Calu3 (cell line): ENCODE data around the gene HECW1. TPM values are rescaled to one million over a fixed set of nuclear protein-coding genes. Genes with fewer than 3 reads are reported as not detected.
A peak's percentile ranks its signal among the peaks of the same experiment; 100 is the strongest.

Experiments used
- BruUV-seq: library from RNA; stranded (reverse); fragments of 400-500 nt; replicated peaks from 2 replicates; lab custom pipeline; 2021; lab: Mats Ljungman, UMichigan
- CTCF ChIA-PET: fragments of 300-600 bp; sonication (Branson Sonifier 250); formaldehyde crosslinking; loops from one replicate; lab custom pipeline; 2022; ENCODE audit warnings: antibody characterized with exemption; lab: Charles Lee
- DNase-seq: peaks from one replicate; pipeline ENCODE4 v3.0.0; 2022
- H3K27ac Mint-ChIP-seq: one replicate; pipeline ENCODE4 v1.8.0; 2022; ENCODE audit warnings: mixed read lengths; ENCODE audit not compliant: unreplicated experiment
- H3K27me3 Mint-ChIP-seq: one replicate; pipeline ENCODE4 v1.8.0; 2022; ENCODE audit warnings: mixed read lengths; ENCODE audit not compliant: unreplicated experiment
- H3K36me3 Mint-ChIP-seq: one replicate; pipeline ENCODE4 v1.8.0; 2022; ENCODE audit warnings: mild to moderate bottlenecking, moderate library complexity, mixed read lengths; ENCODE audit not compliant: insufficient read depth, unreplicated experiment
- H3K4me1 Mint-ChIP-seq: one replicate; pipeline ENCODE4 v1.8.0; 2022; ENCODE audit warnings: mild to moderate bottlenecking, low read depth, mixed read lengths; ENCODE audit not compliant: unreplicated experiment
- H3K4me3 Mint-ChIP-seq: one replicate; pipeline ENCODE4 v1.8.0; 2022; ENCODE audit warnings: mild to moderate bottlenecking, low read depth, moderate library complexity, mixed read lengths; ENCODE audit not compliant: unreplicated experiment
- H3K9me3 Mint-ChIP-seq: one replicate; pipeline ENCODE4 v1.8.0; 2022; ENCODE audit warnings: low read depth, mixed read lengths; ENCODE audit not compliant: unreplicated experiment
- CTCF ChIP-seq: fragments of 200-600 bp; IDR thresholded peaks from one replicate; pipeline ENCODE4 v1.8.0; 2022; ENCODE audit warnings: antibody characterized with exemption; ENCODE audit not compliant: unreplicated experiment
- intact Hi-C: fragments of 100-400 bp; cut with micrococcal nuclease; formaldehyde crosslinking; loops from one replicate; pipeline ENCODE4 v1.10.0; 2022; ENCODE audit not compliant: unreplicated experiment
- total RNA-seq: library from RNA; stranded (reverse); gene quantifications from 2 replicates; pipeline ENCODE4 v1.2.3, GENCODE V29; 2022

The HECW1 gene
- total RNA-seq, 1 experiment from 2014 or later, result 0.33 TPM

- no peak for TF ChIP-seq CTCF
- H3K4me1 Mint-ChIP-seq, result peaks cover 55% of the 10 kb centered on the region
- peaks cover 36% of the 10 kb centered on the region for H3K36me3 Mint-ChIP-seq
- no peaks in the 10 kb centered on the region for H3K27me3 Mint-ChIP-seq
- H3K9me3 Mint-ChIP-seq, result no peaks in the 10 kb centered on the region
- DNase-seq, result no peak
- intact Hi-C loops, result no loop called here
- H3K27ac Mint-ChIP-seq, result peak overlapping the region; percentile 3
- H3K4me3 Mint-ChIP-seq, result no peak overlapping the region
- CTCF ChIA-PET, result interaction anchor here (1.1 kb wide), 1 partner anchor 111 kb away, joined by 4 read pairs; no protein-coding TSS in a partner anchor
- no TSS peak for BruUV-seq
These were observed 476.2 kb downstream of the HECW1 start for GRCh38 chr7:43588477-43589132.

GRCh38 chr7:43589133-43589478 lies 476.7 kb downstream of the HECW1 start:
- Mint-ChIP-seq H3K9me3 (no peaks in the 10 kb centered on the region), H3K4me3 (no peak overlapping the region), H3K27ac (no peak overlapping the region), H3K4me1 (peaks cover 60% of the 10 kb centered on the region), H3K36me3 (peaks cover 31% of the 10 kb centered on the region), H3K27me3 (no peaks in the 10 kb centered on the region)
- intact Hi-C loops, result no loop called here
- no TSS peak for BruUV-seq
- no peak for DNase-seq
- CTCF ChIA-PET, result interaction anchor here (1.1 kb wide), 1 partner anchor 111 kb away, joined by 4 read pairs; no protein-coding TSS in a partner anchor
- no peak for TF ChIP-seq CTCF

GRCh38 chr7:43589728-43590127 lies 477.3 kb downstream of the HECW1 start:
- CTCF ChIA-PET, result interaction anchor here (1.1 kb wide), 1 partner anchor 110 kb away, joined by 4 read pairs; no protein-coding TSS in a partner anchor
- no TSS peak for BruUV-seq

GRCh38 chr7:43590862-43591557 lies 478.6 kb downstream of the HECW1 start:
- Mint-ChIP-seq H3K27ac (peak overlapping the region; percentile 96), H3K4me3 (peak overlapping the region; percentile 52), H3K9me3 (no peaks in the 10 kb centered on the region), H3K4me1 (peaks cover 70% of the 10 kb centered on the region), H3K36me3 (peaks cover 12% of the 10 kb centered on the region), H3K27me3 (no peaks in the 10 kb centered on the region)
- intact Hi-C loops, result loop anchor here (1.0 to 5.0 kb wide), 3 partner anchors 8 to 659 kb away; partner anchors contain the start of genes MRPL32, PSMA2 and STK17A
- TF ChIP-seq CTCF, result no peak
- CTCF ChIA-PET, result interaction anchor here (0.5 to 1.8 kb wide), 4 partner anchors 8 to 235 kb away, joined by 3 to 8 read pairs (median 4); partner anchors contain the start of gene STK17A
- no peak for DNase-seq
- BruUV-seq, result no TSS peak

More at GRCh38 chr7:43589728-43590127, 477.3 kb downstream of the HECW1 start:
- no peak for TF ChIP-seq CTCF
- no peaks in the 10 kb centered on the region for H3K27me3 Mint-ChIP-seq
- DNase-seq, result no peak
- intact Hi-C loops, result loop anchor here (2.0 to 5.0 kb wide), 2 partner anchors 59 to 657 kb away; partner anchors contain the start of genes MRPL32 and PSMA2
- peaks cover 24% of the 10 kb centered on the region for H3K36me3 Mint-ChIP-seq
- H3K4me1 Mint-ChIP-seq, result peaks cover 67% of the 10 kb centered on the region
- no peaks in the 10 kb centered on the region for H3K9me3 Mint-ChIP-seq
- H3K27ac Mint-ChIP-seq, result no peak overlapping the region
- no peak overlapping the region for H3K4me3 Mint-ChIP-seq
